Tibial nerve (tissue), 4 donors: ENCODE measurements around the gene WDR37.

Experiments used
- CTCF ChIP-seq, 5 experiments: fragments of 200-600 bp in 3 of 5; fragments of 450-650 bp in 2 of 5; sonication (generic) in 3 of 5; IDR thresholded peaks; one replicate each; pipeline ENCODE4 v1.5.1; 2016 to 2019; ENCODE audit warnings: antibody characterized with exemption in 5 of 5, mild to moderate bottlenecking in 3 of 5, moderate library complexity in 2 of 5
- EP300 ChIP-seq, 2 donors: sonication (generic); formaldehyde crosslinking; IDR thresholded peaks; one replicate each; pipeline ENCODE4 v1.6.1; 2017; ENCODE audit warnings: antibody characterized with exemption in 2 of 2, mild to moderate bottlenecking in 1 of 2
- POLR2A ChIP-seq, 2 donors: fragments of 450-650 bp; IDR thresholded peaks; one replicate each; pipeline ENCODE4 v1.6.1; 2017; ENCODE audit warnings: antibody characterized with exemption in 2 of 2, mild to moderate bottlenecking in 2 of 2, moderate library complexity in 2 of 2

DNA sequence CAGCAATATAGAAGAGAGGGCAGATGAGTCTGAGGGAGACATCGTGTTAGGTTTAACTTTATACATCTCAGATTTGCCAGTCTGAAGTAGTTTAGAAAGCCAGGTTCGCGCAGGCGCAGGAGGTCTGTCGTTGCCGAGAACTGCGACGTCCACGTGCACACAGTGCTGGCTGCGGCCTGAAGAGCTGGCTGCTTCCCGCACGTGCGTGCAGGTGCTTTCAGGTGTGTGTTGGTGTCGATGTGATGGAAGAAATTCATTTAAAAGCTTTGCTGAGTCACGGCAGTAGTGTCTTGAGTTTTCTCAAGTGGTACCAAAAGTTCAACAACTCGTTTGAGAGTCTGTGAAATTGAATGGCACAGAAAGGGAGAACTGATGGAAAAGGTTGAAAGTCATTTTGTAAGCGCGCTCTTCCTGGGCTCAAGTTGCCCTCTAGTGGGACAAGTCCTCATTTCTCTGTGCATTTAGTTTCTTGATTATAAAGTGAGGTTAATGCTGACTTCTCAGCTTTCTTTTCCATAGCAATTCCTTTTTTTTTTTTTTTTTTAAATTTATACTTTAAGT, 18.6 kb downstream of the WDR37 start:
- TF ChIP-seq CTCF (IDR thresholded peaks at IDR 0.05) (no peak), EP300 (IDR thresholded peaks at IDR 0.05) (no peak), POLR2A (IDR thresholded peaks at IDR 0.05) (no peak)
